ENCODE measurements around the gene GRAMD2A. TPM values are rescaled to one million over a fixed set of nuclear protein-coding genes. Genes with fewer than 3 reads are reported as not detected.
A peak's percentile ranks its signal among the peaks of the same experiment; 100 is the strongest.

Gene GRAMD2A
- total RNA-seq, 6 donors from 2014 or later, result 26.7 to 52.4 (median 32.9) TPM

DNA sequence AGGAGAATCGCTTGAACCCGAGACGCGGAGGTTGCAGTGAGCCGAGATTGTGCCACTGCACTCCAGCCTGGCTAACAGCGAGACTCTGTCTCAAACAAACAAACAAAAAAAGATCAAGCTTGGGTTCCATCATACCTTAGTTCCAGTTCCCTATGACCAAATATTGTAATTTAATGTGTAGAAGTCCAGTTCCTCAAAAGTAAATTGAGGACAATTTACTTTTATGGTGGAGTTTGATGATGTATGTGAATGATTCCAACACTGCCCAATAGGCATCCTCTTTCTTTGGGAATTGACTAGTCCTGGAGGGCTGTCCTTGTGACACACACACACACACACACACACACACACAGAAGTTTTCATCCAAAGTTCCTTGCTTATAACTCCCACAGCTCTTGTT is 36.2 kb upstream of the GRAMD2A start:
- peaks cover 23 to 36% (median 29%) of the 10 kb centered on the region in 4 donors for H3K4me1 ChIP-seq
- H3K4me3 ChIP-seq, result no peak overlapping the region
- TF ChIP-seq POLR2AphosphoS5 (IDR thresholded peaks at IDR 0.05), result no peak
- no peak overlapping the region for H3K27ac ChIP-seq
- H3K9me3 ChIP-seq, result no peaks in the 10 kb centered on the region
- H3K27me3 ChIP-seq, result no peaks in the 10 kb centered on the region
- DNase-seq, result no peak
- WGBS, 2 donors, result 88 to 97% methylated on average over 6 of the region's 6 CpGs
- peaks cover 0 to under 1% (median 0%) of the 10 kb centered on the region in 4 donors for H3K36me3 ChIP-seq
- no peak for ATAC-seq (ENCODE audit: low FRiP score in 2 of 2)

GRCh38 chr15:72231833-72232478 is 34.4 kb upstream of the GRAMD2A start:
- DNase-seq (peak in 1 of 2 donors; percentile 67), ATAC-seq (ENCODE audit: low FRiP score in 2 of 2) (peak; percentile 36 to 55)
- H3K36me3 ChIP-seq, result no peaks in the 10 kb centered on the region
- H3K4me3 ChIP-seq, result peak overlapping the region; percentile 83 to 100 (median 93)
- H3K4me1 ChIP-seq, result peaks cover 29 to 40% (median 40%) of the 10 kb centered on the region in 4 donors
- peak overlapping the region; percentile 94 to 99 (median 96) for H3K27ac ChIP-seq
- WGBS, 2 donors, result 1 to 3% methylated on average over 16 of the region's 16 CpGs
- TF ChIP-seq POLR2AphosphoS5 (IDR thresholded peaks at IDR 0.05), result peak in 1 of 2 donors; percentile 46
- no peak for TF ChIP-seq EP300 (IDR thresholded peaks at IDR 0.05)
- no peaks in the 10 kb centered on the region for H3K27me3 ChIP-seq
- H3K9me3 ChIP-seq, result no peaks in the 10 kb centered on the region

- peak within 1 kb of the TSS; percentile 94 to 99 (median 96) for H3K27ac ChIP-seq
- no peaks in the 10 kb centered on the region for H3K27me3 ChIP-seq
- TF ChIP-seq, protein P1, sequence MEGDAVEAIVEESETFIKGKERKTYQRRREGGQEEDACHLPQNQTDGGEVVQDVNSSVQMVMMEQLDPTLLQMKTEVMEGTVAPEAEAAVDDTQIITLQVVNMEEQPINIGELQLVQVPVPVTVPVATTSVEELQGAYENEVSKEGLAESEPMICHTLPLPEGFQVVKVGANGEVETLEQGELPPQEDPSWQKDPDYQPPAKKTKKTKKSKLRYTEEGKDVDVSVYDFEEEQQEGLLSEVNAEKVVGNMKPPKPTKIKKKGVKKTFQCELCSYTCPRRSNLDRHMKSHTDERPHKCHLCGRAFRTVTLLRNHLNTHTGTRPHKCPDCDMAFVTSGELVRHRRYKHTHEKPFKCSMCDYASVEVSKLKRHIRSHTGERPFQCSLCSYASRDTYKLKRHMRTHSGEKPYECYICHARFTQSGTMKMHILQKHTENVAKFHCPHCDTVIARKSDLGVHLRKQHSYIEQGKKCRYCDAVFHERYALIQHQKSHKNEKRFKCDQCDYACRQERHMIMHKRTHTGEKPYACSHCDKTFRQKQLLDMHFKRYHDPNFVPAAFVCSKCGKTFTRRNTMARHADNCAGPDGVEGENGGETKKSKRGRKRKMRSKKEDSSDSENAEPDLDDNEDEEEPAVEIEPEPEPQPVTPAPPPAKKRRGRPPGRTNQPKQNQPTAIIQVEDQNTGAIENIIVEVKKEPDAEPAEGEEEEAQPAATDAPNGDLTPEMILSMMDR (IDR thresholded peaks at IDR 0.05), result peak in 2 of 6 experiments; percentile 21 to 22
- TF ChIP-seq EP300 (IDR thresholded peaks at IDR 0.05) (peak in 1 of 4 donors; percentile 36), POLR2AphosphoS5 (IDR thresholded peaks at IDR 0.05) (peak; percentile 85 to 98), POLR2A (IDR thresholded peaks at IDR 0.05) (peak; percentile 70 to 97 (median 94))
- no peaks in the 10 kb centered on the region for H3K36me3 ChIP-seq
- DNase-seq (peak; percentile 98 to 99), ATAC-seq (ENCODE audit: low FRiP score in 2 of 2) (peak; percentile 92 to 94)
- peak within 1 kb of the TSS; percentile 83 to 100 (median 93) for H3K4me3 ChIP-seq
- H3K4me1 ChIP-seq, result peaks cover 36 to 46% (median 44%) of the 10 kb centered on the region in 4 donors
- 0 to 1% methylated on average over 4 to 26 of the region's 67 CpGs for WGBS, 2 donors
- no peaks in the 10 kb centered on the region for H3K9me3 ChIP-seq
These were observed 33.7 kb upstream of the GRAMD2A start, which contains the start of gene PKM for GRCh38 chr15:72231066-72231832. Gene PKM (minus strand): TSS chr15:72231190. CDS start chr15:72219097, 12,093 bp downstream.

GRCh38 chr15:72230197-72231065 is 32.8 kb upstream of the GRAMD2A start:
- TF ChIP-seq POLR2AphosphoS5 (IDR thresholded peaks at IDR 0.05) (peak; percentile 90 to 91), EP300 (IDR thresholded peaks at IDR 0.05) (no peak), POLR2A (IDR thresholded peaks at IDR 0.05) (peak in 2 of 4 donors; percentile 73 to 74)
- TF ChIP-seq, protein P1 (IDR thresholded peaks at IDR 0.05), result peak in 3 of 6 experiments; percentile 1 to 41 (median 23)
- Histone ChIP-seq H3K27ac (peak overlapping the region; percentile 94 to 99 (median 96)), H3K9me3 (no peaks in the 10 kb centered on the region), H3K27me3 (no peaks in the 10 kb centered on the region), H3K4me3 (peak overlapping the region; percentile 83 to 100 (median 93)), H3K4me1 (peaks cover 42 to 54% (median 48%) of the 10 kb centered on the region in 4 donors), H3K36me3 (no peaks in the 10 kb centered on the region)
- WGBS, 2 donors, result 2% methylated on average over 41 to 42 of the region's 79 CpGs
- DNase-seq (peak; percentile 95 to 97), ATAC-seq (ENCODE audit: low FRiP score in 2 of 2) (peak; percentile 81 to 84)

DNA sequence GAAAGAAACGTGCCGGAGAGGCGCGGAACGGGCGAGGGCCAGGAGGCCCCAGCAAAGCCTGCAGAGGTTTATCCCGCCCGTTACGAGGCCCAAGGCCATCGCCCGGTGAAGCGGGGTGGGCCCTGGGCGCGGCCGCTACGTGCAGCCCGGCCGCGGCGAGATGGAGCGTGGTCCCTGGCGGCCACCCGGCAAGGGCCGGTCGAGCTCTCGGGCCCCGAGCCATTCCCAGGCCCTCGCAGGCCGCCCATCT is 32.3 kb upstream of the GRAMD2A start:
- ATAC-seq (ENCODE audit: low FRiP score in 2 of 2), result no peak
- H3K4me1 ChIP-seq, result peaks cover 42 to 55% (median 50%) of the 10 kb centered on the region in 4 donors

More for the DNA sequence above, 32.3 kb upstream of the GRAMD2A start:
- H3K36me3 ChIP-seq, result no peaks in the 10 kb centered on the region
- 0 to 2% methylated on average over 8 to 19 of the region's 29 CpGs for WGBS, 2 donors
- H3K27me3 ChIP-seq, result no peaks in the 10 kb centered on the region
- peak overlapping the region; percentile 83 to 100 (median 93) for H3K4me3 ChIP-seq
- TF ChIP-seq POLR2A (IDR thresholded peaks at IDR 0.05) (no peak), EP300 (IDR thresholded peaks at IDR 0.05) (no peak), POLR2AphosphoS5 (IDR thresholded peaks at IDR 0.05) (no peak)
- TF ChIP-seq, protein P1 (IDR thresholded peaks at IDR 0.05), result no peak
- no peaks in the 10 kb centered on the region for H3K9me3 ChIP-seq
- H3K27ac ChIP-seq, result peak overlapping the region; percentile 94 to 99 (median 96)
- DNase-seq, result no peak

Measured in upper lobe of left lung (tissue), 6 donors.